Measurements from ENCODE around the gene MINDY4.

- no peak for TF ChIP-seq POLR2A (IDR thresholded peaks at IDR 0.05; ENCODE audit: low read depth, low read length)
- TF ChIP-seq TAF1 (IDR thresholded peaks at IDR 0.05; ENCODE audit: low read depth, low read length) = no peak
- TF ChIP-seq POU2F2 (IDR thresholded peaks at IDR 0.05; ENCODE audit: low read depth, low read length) = no peak
- TF ChIP-seq POLR2AphosphoS5 (IDR thresholded peaks at IDR 0.05; ENCODE audit: low read depth, low read length) = no peak
Observed at GRCh38 chr7:30912986-30913811, 142.0 kb downstream of the MINDY4 start.

All from GM12891 (cell line).